Measurements from ENCODE around the gene USP37.

USP37 gene

GRCh38 chr2:218477247-218477646 lies 90.9 kb downstream of the USP37 start:
- no peak for DNase-seq (ENCODE audit: low spot score)

DNA sequence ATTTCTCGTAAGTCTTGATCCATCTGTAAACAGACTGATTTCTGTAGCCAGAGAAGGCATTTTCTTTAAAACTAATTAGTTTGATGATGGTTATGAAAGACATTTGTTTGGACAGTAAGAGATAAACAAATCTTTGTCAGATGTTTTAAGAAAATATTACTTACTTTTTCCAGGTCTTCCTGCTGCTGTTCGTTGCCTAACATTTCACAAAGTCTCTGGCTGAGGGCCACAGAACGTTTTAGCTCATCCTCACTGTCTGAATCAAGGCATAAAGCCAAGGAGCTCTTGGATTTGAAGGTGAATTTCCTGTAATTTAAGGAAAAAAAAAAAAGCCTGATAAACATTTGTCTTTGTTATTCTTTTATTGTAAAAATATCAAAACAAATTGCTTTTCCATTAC lies 91.5 kb downstream of the USP37 start:
- no peak for DNase-seq (ENCODE audit: low spot score)

- DNase-seq (ENCODE audit: low spot score): no peak
These were observed 93.6 kb downstream of the USP37 start for GRCh38 chr2:218474527-218474926.

DNA sequence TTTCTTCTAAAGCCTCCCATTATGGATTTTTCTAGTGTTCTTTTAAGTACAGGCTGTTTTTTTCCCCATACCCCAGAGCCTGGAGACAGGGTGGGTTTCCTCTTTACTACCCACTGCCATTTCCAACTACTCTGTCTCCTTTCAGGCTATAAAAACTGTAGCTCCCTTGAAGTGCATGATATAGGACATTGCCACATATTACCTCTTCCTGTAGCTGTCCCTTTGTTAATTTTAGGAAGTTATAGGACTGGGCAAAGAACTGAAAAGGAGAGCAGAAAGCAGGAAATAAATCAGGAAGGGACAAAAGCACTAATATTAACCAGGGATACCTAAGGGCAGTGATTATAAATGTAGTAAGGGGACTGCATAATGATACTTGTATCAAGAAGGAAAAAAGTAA lies 95.2 kb downstream of the USP37 start:
- no peak for DNase-seq (ENCODE audit: low spot score)

DNA sequence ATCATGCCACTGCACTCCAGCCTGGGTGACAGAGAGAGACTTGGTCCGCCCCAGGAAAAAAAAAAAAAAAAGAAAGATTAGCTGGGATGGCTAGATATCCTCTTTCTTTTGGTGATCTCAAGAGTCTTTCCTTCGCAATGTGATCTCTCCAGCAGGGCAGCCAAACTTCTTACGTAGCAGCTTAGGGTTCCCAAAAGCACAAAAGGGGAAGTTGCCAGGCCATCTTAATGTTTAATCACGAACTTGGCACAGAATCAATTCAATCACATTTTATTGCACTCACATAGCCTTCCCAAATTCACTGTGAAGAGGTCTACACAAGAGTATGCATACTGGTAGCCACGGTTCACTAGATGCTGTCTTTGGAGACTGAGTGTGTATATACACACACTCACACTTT lies 96.2 kb downstream of the USP37 start:
- DNase-seq (ENCODE audit: low spot score): no peak

- DNase-seq (ENCODE audit: low spot score): no peak
These were observed 97.1 kb downstream of the USP37 start for GRCh38 chr2:218471036-218471435.

DNA sequence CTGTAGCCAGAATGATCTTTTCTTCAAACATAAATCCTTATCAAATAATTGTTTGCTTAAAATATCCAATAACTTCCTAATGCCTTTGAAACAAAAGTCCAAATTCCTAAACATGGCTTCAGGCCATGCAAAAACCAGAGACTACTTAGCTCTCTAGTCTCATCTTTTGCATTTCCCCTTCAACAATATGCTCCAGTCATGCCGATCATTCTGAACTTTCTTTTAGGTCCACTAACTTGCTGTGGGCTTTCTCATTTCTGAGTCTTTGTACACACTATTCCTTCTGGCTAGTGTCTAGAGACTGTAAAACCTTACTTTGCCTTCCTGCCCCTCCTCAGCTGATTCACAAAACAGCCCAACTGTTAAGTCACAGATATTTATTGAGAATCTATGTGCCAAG lies 97.7 kb downstream of the USP37 start:
- no peak for DNase-seq (ENCODE audit: low spot score)

DNA sequence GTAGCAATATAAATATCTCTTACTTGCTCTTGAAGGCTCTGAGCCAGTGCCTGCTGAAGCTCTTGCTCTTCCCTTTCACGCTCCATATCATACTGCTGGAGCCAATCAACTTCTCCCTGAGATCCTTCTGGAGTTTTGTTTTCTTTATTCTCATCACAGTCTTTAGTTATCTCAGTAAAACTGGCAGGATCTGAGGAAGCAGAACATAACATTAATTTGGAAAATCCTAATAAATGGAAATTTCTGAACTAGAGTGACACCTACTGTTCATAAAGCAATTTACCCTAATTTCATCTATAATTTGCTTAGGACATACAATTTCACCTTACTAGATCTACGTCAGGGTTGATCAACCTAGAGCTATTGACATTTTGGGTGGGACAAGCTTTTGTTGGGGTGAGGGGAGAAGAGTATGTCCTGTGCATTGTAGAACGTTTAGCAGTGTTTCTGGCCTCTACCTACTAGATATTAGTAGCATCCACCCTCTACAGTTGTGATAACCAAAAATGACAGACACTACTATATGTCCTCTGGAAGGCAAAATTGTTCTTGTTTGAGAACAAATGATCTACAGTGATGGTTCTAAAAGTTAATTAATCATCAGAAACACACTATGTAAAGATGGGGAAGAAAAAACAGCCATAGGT lies 102.0 kb downstream of the USP37 start:
- DNase-seq (ENCODE audit: low spot score): no peak

GRCh38 chr2:218458598-218458997 lies 109.6 kb downstream of the USP37 start:
- no peak for DNase-seq (ENCODE audit: low spot score)

DNA sequence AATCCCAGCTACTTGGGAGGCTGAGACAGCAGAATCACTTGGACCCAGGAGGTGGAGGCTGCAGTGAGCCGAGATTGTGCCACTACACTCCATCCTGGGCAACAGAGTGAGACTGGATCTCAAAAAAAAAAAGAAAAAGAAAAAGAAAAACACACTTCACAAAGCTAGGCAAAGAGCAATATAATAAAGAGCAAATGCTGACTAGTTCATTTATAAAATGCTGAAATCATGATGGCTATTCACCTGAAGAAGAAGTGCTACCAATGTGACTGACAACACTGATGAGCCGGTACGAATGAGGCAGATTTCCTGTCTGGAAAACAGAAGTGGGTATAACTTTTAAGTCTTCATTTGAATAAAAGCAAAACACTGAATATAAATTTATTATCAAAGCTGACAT lies 111.3 kb downstream of the USP37 start:
- no peak for DNase-seq (ENCODE audit: low spot score)

DNA sequence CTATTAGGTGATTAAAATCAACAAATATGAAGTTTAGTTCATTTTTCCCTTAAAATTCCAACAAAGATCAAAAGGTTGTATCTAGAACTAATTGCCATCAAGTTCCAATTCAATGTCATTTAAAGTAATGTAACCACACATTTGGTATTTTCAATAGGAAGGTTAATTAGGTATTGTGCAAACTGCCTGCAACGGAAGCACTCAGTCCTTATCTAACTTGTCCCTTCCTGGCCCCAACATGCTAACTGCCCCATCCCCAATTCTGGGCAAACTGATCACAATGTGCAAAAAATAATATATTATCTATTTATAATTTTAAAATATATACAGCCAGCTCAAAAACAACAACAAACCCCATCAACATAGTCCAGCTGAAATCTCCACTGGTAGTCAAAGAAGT lies 116.1 kb downstream of the USP37 start:
- DNase-seq (ENCODE audit: low spot score): no peak

DNA sequence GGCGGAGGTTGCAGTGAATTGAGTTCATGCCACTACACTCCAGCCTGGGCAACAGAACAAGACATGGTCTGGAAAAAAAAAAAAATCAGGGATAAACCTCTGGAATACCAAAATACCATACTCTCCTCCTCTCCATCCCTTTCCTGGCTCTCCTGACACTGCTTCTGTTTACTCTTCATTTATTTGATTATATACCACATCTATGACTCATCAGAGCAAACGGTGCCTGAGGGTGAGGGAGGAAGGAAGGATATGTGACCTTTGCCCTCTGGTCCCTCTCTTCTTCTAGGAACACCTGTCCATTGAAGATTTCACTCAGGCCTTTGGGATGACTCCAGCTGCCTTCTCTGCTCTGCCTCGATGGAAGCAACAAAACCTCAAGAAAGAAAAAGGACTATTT lies 119.2 kb downstream of the USP37 start:
- no peak for DNase-seq (ENCODE audit: low spot score)

DNA sequence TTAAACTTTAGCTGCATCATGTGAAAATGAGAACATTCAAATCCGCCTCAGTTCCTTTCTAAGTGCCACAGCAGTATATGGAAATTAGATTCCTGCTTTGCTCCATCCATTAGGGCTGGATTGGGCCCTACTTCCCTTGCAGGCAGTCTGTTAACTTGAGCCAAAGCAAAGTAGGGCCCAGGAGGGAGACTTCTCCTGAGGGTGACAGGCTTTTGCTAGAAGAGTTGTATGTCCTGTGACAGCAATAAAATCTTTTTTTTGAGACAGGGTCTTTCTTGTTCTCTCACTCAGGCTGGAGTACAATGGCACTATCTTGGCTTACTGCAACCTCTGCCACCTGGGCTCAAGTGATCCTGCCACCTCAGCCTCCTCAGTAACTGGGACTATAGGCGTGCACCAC lies 121.1 kb downstream of the USP37 start:
- no peak for DNase-seq (ENCODE audit: low spot score)

GRCh38 chr2:218446547-218446946 lies 121.6 kb downstream of the USP37 start:
- no peak for DNase-seq (ENCODE audit: low spot score)

GRCh38 chr2:218445602-218446001 lies 122.5 kb downstream of the USP37 start:
- DNase-seq (ENCODE audit: low spot score): no peak

DNA sequence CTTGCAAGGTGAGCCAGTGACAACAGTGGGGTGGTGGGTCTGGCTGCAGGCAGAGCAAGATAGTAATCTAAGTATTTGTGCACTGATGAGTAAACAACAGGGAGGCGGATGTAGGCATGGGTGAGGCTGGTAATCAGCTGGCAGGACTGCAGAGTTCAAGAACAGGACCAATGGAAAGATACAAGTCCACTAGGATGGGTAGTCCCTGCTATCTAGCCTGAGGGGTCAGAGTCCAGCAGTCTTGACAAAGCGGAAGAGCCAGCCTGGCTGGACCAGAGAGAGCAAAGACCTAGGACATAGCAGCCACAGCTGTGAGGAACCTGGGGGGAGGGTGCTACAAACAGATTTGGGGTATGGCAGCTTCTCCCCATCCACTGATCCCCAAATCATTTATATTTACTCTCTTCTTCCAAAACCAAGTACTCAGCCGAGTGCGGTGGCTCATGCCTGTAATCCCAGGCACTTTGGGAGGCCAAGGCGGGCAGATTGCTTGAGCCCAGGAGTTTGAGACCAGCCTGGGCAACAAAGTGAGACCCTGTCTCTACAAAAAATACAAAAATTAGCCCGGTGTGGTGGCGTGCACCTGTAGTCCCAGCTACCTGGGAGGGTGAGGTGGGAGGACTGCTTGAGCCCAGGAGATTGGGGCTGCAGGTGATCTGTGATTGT lies 123.3 kb downstream of the USP37 start:
- no peak for DNase-seq (ENCODE audit: low spot score)

GRCh38 chr2:218438596-218438995 lies 129.6 kb downstream of the USP37 start:
- DNase-seq (ENCODE audit: low spot score): no peak

DNA sequence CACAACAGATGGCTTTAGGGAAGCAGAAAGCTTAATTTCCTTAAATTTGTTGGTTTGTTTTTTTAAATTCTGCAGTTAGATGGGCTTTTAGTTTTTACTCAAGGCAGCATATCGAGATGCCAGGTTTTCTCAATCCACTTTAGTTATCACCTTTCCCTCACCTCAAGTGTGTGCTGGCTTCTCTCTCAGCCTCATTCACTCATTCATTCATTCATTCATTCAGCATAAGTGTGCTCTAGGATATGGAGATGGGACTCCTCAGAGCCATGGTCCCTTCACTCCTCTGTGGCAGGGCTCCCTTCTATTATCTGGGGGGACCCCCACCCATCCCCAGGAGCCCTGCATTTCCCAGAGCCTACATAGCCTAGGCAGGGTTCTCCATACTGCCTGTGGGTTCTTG lies 130.2 kb downstream of the USP37 start:
- DNase-seq (ENCODE audit: low spot score): no peak

- no peak for DNase-seq (ENCODE audit: low spot score)
These were observed 131.2 kb downstream of the USP37 start for GRCh38 chr2:218436992-218437391.

DNA sequence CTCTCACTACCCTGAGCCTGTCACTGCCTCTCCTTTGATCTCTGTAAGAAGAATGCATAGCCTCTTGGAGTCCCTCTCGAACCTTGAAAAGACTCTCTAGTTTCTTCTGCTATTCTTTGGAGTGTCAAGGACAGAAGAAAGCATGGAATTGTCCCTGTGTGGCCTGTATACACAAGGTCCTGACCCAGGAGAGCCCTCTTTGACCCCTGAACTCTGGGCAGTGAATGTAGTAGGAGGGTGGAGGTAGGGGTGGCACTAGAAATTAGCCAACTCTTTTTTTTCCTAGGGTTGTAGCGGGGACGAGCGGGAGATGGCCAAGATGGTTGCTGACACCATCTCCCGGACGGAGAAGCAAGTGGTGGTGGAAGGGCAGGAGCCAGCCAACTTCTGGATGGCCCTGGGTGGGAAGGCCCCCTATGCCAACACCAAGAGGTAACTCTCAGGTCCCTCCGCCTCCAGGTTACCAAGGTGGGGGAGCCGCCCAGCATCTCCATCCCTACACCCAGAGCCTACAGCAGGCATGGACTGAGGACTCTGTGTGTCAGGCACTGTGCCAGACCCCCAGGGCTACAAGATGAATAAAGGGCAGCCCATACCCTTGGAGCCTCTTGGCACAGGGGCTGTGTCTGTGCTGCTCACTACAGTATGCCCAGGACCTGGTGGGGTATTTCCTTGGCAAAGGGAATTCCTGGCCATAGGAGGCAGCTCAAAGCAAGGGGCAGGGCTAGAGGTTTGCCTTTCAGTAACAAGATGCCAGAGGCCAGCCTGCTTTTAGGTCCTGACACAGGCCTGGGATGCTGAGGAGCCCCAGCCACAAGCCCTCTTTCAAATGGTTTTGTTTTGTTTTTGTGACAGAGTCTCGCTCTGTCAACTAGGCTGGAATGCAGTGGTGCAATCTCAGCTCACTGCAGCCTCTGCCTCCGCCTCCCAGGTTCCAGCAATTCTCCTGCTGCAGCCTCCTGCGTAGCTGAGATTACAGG lies 132.9 kb downstream of the USP37 start:
- DNase-seq (ENCODE audit: low spot score): no peak

- DNase-seq (ENCODE audit: low spot score): no peak
These were observed 133.7 kb downstream of the USP37 start for GRCh38 chr2:218434456-218434855.

- DNase-seq (ENCODE audit: low spot score): no peak
These were observed 135.3 kb downstream of the USP37 start for GRCh38 chr2:218432676-218433365.
